ENCODE measurements around the gene NOTCH4.

The NOTCH4 gene

DNA sequence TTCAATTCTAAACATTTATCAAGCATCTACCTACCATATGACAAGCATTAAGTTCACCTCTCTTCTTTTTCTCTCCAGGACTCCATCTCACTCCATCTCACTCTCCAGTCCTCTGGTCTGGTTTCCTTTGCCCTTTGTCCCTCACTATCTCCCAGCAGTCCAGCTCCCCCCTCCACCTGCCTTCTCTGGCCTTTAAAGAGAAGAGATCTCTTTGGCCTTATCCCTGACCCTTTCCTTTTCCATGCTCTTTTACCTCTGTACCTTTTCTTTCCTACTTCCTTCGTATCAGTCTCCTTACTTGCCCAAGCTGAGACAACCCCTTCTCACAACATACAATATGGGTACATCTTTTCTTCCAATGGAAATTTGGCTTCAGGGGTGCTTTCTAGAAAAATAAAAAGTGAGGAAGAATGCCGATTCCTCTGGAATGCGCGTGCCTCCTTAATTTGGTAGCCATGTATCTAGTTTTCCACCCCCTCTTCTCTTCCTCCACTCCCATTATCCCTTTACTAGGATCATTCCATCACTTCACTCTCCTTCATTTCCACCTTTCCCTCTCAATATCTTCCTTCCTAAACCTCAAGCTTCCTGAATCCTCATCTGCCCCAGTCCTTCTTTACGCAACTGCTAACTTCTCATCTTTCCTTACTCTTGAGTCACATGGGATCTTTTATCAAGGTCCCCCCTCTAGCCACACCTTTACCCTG lies 47.2 kb downstream of the NOTCH4 start:
- TF ChIP-seq, protein P1, sequence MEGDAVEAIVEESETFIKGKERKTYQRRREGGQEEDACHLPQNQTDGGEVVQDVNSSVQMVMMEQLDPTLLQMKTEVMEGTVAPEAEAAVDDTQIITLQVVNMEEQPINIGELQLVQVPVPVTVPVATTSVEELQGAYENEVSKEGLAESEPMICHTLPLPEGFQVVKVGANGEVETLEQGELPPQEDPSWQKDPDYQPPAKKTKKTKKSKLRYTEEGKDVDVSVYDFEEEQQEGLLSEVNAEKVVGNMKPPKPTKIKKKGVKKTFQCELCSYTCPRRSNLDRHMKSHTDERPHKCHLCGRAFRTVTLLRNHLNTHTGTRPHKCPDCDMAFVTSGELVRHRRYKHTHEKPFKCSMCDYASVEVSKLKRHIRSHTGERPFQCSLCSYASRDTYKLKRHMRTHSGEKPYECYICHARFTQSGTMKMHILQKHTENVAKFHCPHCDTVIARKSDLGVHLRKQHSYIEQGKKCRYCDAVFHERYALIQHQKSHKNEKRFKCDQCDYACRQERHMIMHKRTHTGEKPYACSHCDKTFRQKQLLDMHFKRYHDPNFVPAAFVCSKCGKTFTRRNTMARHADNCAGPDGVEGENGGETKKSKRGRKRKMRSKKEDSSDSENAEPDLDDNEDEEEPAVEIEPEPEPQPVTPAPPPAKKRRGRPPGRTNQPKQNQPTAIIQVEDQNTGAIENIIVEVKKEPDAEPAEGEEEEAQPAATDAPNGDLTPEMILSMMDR (IDR thresholded peaks at IDR 0.05; ENCODE audit: low read depth, low read length) = no peak
- peak overlapping the region; percentile 98 for H3K4me3 ChIP-seq (ENCODE audit: low read depth, low read length)

DNA sequence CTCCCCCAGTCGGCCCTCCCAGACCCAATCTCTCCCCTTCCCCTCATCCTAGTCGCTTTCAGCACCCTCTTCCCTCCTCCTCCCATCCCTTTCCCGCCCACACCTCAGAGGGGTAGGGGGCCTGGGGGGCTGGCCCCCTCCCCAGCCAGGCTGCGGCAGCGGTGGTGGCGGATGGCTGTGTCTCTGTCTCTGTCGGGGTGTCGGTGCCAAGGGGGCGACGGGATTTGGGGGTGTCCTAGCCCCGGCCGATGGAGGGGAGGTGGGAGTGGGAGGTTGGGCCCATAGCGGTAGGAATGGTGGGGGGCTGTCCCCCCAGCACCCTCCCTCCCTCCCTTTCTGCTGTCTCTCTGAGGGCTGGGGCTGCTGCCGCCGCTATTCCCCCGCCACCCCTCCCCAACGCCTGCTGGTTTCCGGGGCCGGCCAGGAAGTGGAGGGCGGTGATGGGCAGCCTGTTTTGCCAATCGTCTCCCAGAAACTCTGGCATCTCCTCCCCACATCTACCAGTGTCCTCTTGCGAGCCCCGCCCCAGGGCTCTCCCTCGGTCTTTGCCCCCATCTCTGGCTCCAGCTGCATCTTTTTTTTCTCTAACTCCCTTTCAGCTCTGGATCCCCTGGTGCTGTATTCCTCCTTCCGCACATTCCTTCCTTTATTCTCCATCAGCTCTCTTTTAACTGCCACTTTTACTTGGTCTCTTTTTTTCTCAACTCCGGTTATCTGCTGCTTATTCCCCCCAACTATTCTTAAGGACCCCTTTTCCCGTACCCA lies 48.0 kb downstream of the NOTCH4 start, which contains the start of gene AGPAT1:
Gene AGPAT1 (minus strand): TSS at position 374 of the 765 bp plus-strand sequence. CDS start 4,588 bp downstream, outside the sequence.
- TF ChIP-seq, protein P1 (IDR thresholded peaks at IDR 0.05; ENCODE audit: low read depth, low read length) = no peak
- H3K4me3 ChIP-seq (ENCODE audit: low read depth, low read length) = peak within 1 kb of the TSS; percentile 98

DNA sequence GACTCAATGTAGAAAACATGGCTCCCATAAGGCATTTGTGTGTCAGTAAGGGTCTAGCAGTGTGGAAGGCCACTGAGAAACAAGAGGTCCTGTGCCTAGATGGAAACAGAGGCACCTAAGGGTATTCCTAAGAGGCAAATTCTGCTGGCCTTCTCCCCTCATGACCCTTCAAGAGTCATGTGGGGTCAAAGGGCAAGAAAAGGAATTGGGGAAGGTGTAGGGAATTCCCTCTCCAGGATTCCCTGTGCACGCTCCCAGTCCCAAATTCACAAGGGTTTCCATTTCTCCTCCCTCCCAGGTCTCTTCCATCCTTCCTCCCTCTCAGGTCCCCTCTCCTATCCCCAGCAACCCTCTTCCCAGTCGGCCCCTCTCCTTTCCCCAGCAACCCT lies 48.6 kb downstream of the NOTCH4 start:
- peak overlapping the region; percentile 98 for H3K4me3 ChIP-seq (ENCODE audit: low read depth, low read length)
- TF ChIP-seq, protein P1 (IDR thresholded peaks at IDR 0.05; ENCODE audit: low read depth, low read length) = no peak

DNA sequence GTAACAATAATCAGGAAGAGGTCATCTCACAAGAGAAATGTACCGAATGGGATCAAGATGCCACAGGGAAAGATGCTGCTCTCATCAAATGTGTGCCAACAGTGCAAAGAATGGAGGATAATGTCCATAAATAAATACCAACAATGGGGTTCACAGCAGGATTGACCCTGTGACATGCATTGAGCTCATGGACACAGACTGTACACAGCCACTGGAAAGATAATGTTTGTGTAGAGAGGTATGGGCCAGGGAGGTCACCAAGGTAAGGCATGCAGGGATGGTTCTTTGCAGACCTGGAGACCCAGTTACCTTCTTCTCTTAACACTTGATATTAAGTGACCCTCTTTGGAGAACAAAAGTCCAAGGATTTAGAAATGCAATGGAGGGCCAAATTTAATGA lies 49.5 kb downstream of the NOTCH4 start:
- H3K4me3 ChIP-seq (ENCODE audit: low read depth, low read length) = peak overlapping the region; percentile 98
- TF ChIP-seq, protein P1 (IDR thresholded peaks at IDR 0.05; ENCODE audit: low read depth, low read length) = no peak

DNA sequence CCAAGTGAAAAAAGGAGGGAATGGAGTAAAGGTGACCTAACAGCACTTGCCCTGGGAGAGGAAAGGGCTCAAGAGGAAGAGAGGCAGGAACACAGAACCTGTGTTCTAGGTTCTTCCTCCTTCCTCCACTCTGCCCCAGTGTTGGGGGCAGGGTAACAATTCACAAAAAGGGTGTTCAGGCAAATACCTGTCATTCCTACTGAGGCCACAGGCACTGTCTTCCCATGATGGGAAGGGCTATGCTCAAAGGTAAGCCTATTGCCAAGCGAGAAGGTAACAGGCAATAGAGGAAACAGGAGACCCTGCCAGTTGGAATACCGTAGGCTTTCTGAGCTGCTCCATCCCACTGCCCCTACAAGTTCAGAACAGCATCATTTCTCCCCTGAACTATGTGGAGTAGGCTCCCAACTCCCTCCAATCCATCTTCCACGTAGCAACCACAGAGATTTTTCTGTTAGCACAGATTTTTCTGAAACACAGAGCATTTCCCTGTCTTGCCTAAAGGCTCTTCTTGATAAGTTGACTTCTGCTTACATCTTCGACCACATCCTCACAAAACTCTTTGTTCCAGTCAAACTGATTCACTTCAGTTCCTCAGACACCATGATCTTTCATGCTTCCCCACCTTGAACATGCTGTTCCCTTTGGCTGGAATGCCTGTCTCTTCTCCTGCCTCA lies 50.7 kb downstream of the NOTCH4 start:
- TF ChIP-seq, protein P1 (IDR thresholded peaks at IDR 0.05; ENCODE audit: low read depth, low read length) = no peak
- H3K4me3 ChIP-seq (ENCODE audit: low read depth, low read length) = no peak overlapping the region

DNA sequence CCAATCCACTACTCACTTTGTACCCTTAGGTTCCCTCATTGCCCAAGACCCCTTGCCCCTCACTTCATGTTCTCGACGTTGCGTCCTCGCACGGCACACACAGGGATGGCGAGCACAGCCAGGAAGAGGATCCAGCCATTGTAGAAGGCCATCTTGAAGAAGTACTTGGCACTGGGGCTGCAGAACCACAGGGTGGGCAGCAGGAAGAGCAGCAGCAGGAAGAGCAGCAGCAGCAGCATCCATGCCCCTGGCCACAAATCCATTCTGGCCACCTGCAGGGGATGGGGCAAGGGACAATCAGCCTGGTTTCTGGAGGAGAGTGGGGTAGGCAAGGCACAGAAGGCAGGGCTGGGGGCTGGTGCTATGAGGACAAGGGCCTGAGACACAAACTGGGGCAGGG lies 52.6 kb downstream of the NOTCH4 start:
- no peak overlapping the region for H3K4me3 ChIP-seq (ENCODE audit: low read depth, low read length)
- TF ChIP-seq, protein P1 (IDR thresholded peaks at IDR 0.05; ENCODE audit: low read depth, low read length) = no peak

Data from WI38 (cell line).